HG02840 (cell line): Measurements from ENCODE around the gene C22orf15.
"Not testable (repeated sequence)": the region's sequence is repeated elsewhere in the genome, so short reads cannot be mapped to it uniquely, and the experiment has no call there.

Experiments
- ATAC-seq: cut with Tn5 transposase; IDR thresholded peaks from one replicate; pipeline ENCODE4 v1.9.1; 2021; ENCODE audit warnings: mild to moderate bottlenecking, moderate library complexity, moderate number of reproducible peaks; ENCODE audit not compliant: unreplicated experiment, low FRiP score

C22orf15 gene, protein sequence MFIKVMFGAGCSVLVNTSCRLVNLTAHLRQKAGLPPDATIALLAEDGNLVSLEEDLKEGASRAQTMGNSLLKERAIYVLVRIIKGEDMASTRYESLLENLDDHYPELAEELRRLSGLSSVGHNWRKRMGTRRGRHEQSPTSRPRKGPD

DNA sequence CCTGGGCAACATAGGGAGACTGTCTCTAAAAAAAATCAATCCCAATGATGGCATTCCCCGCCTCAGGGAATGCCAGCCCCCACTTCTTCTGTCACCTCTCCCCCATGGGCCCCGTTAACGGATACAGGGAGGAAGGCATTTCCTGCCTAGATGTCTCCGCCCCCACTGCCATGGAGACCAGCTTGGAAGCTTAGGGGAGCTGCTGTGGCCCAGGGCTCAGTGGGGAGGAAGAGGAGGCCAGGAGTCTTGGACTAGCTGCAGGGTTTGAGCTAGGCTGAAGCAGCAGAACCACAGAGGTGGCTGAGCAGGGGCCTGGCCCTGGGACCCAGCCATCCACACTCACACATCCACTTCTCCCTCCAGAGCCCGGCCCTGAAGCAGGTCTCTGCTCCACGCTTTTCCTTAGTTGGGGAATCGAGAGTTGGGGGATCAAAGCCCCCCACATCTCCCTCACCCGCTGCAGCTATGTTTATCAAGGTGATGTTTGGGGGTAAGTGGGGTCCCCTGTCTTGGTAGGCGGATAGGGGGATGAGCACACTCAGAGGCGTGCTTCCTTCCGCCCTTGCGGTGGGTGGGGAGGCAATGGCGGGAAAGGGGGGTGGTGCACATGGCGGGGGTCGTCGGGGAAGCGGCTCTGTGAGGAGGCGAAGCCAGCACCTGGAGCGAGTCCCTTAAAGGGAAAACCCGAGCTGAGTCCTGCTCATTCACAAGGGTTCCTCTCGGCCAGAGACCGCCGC lies at the start of gene C22orf15:
Gene C22orf15, plus strand, starts transcription at position 149 of the 737 bp plus-strand sequence. Its CDS starts 317 bp downstream, at position 466.
- ATAC-seq = no peak

DNA sequence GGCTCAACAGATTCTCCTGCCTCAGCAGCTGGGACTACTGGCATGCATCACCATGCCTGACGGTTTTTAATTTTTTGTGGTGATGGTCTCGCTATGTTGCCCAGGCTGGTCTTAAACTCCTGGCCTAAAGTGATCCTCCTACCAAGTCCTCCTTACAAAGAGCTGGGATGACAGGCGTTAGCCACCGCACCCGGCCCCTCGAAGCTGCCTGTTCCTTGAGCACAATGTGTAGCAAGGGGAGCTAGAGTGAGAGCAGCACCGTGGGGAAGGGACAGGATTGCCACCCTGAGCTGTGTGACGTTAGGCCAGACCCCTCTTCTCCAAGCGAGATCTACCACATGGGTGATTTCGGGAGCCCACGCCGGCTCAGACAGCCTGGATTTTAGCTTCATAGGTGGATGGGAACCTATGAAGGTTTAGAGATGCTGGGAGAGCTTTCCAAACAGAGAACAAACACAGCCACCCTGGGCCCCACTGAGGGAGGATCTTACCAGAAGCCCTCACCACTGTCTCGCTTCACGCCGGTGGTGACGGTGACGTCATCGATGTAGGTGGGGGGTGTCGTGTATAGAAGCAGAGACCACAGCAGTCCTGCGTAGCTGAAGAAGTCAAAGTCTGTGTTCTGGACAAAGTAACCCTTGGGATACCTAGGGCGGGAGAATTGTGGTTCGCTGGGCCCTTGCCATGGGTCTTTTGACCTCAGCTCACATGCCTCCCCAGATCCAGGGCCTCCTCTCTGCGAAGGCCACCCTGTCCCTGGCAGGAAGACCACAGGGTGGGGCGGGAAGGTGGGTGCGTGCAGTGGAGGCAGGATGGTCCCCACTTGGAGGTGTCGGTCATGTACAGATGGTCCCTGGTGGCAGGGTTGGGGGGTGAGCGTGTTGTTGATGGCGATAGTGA lies 48.8 kb upstream of the C22orf15 start:
- no peak for ATAC-seq

DNA sequence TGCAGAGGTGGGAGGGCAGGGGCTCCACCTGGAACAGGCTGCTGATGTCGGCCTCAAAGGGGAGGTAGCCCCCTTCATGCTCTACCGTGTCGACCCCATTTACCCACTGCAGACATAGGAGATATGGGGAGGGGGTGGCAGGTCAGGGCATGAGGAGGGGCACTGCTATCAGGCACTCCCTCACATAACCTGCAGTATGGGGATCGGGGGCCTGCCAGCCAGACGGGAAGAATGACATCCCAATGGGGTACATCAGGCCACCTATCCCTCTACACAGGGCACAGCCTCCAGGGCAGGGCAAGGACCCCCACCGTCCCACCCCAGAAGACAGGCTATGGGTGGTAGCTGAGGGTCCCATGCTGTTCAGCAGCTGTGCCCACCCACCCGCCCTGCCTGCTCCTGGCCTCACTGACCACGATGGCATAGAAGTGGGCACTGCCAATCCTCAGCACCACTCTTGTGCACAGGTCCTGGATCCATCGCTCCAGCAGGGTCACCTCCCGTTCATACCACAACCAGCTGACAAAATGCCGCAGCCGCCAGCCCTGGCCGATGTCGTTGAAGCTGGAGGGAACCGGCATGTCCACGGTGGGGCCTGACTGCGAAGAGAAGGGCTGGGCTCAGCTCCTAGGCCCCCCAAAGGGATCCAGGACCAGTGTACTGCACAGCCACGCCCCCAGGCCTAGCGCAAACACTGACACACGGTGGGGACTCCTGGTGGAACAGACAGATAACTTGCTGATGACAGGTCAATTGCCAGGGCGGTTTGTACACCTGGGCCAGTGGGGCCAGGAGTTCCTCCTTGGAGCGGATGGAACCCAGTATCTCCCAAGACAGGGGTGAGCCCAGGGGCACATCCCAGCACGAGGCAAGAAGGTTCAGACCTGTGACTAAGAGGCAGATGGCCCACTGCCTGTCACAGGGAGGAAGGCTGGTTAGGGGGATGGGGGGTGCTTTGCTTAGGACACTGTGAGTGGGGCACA lies 47.9 kb upstream of the C22orf15 start:
- ATAC-seq = no peak

DNA sequence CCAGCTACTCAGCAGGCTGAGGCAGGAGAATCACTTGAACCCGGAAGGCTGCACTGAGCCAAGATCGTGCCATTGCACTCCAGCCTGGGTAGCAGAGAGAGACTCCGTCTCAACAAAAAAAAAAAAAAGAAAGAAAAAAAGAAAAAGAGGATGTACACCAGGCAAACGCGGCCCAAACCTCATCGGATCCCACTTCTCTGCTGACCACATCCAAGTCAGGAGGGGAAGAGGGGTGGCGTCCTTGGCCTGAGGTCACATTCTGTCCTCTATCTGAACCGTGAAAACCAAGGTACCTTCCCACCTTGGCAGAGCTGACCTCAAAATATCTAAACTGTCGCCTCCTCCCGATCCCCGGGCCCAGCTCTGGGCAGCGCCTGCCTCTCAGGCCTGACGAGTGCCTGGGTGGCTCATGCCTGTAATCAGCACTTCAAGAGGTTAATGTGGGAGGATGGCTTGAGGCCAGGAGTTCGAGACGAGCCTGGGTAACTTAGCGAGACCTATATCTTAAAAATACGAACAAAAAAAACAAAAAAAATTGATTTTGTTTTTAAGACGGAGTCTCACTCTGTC lies 46.9 kb upstream of the C22orf15 start:
- ATAC-seq = no peak

DNA sequence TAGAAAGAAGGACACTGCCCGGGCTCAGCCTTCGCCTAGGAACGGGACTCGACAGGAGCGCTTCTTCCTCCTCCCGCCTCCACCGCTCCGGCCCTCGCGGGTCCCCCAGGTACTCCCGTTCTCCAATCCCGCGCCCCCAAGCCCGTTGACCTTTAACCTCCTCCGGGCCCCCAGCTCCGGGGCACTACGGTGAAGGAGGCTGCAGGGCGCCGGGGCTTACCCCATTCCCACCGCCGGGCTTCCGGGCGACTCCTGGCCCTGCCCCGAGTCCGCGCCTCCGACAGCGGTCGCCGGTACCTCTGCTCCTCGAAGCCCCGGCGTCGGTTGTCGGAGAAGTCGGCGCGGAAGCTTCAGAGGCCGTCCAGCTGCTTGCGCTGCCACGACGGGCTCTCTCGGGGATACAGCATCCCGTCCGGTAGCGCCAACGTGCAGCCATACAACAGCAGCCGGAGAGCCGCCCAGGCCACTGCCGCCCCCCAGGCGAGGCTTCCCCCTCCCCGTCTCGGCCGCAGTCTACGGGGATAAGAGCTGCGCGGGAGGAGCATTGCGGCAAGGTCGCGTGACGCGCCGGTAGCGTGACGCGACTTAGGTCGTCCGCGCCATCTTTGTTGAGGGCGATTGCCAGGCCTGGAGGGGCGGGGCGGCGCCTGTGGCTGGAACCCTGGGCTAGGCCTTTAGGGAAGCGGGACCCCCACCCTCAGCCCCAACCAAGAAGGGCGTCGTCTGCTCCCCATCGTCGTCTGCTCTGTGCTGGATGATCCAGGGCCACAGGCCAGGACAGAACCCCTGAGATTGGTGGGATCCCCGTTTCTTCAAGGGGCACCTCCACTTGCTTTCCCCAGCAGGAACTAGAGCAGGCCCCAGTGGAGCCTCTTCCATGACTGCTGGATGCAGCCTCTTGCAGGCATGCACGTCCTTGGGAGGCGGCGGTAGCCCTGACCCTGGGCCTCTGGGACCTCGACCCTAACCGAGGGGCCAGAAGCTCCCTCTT lies 45.7 kb upstream of the C22orf15 start:
- peak; percentile 74 for ATAC-seq

DNA sequence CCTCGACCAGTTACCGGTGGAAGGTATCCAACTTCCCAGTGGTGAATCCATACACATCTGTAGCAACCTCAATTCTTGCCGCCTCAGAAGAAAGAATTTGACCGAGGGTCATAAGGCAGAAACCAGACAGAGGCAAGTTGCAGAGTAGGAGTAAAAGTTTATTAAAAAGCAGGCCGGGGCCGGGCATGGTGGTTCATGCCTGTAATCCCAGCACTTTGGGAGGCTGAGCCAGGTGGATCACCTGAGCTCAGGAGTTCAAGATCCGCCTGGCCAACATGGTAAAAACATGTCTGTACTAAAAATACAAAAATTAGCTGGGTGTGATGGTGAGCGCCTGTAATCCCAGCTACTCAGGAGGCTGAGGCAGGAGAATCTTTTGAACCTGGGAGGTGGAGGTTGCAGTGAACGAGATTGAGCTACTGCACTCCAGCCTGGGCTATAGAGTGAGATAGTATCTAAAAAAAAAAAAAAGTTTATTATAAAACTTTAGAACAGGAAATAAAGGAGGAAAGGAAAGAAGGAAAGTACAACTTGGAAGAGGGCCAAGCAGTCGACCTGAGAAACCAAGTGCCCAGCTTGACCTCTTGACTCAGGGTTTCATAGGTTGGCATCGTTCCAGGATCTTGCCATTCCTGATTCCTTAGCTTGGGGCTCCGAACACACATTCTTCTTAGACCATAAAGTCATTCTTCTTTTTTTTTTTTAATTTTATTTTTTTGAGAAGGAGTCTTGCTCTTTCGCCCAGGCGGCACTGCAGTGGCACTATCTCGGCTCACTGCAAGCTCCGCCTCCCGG lies 44.2 kb upstream of the C22orf15 start:
- ATAC-seq = no peak

DNA sequence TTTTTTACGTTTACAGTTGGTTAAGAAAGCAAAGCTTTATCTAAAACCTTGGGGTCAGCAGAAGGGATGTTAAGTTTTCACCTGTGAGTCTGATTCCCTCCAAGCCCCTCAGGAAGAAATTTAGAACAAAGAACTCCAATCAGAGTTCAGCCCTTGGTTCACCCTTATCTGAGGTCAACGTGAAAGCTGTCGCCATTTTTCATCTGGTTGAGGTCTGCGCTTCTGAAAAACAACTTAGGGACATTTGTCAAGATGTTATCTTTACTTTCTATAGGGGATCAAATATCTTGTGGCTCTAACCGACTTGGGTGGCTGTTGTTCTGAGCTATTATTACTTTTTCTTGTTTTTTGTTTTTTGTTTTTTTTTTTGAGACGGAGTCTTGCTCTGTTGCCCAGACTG lies 41.9 kb upstream of the C22orf15 start:
- ATAC-seq = no peak

DNA sequence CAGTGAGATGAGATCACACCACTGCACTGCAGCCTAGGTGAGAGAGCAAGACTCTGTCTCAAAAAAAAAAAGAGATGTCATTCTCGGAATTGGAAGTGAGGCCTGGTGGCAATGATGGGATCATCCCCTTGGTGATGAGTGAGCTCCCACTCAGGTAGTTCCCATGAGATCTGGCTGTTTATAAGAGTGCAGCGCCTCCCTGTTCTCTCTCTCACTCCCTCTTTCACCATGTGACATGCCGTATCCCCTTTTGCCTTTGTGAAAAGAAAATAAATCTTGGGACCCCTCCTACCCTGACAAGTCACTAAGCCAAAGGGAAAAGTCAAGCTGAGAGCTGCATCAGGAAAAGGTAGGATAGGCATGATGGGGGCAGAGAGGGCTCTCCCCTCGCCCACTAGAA lies 40.6 kb upstream of the C22orf15 start:
- ATAC-seq = no peak

DNA sequence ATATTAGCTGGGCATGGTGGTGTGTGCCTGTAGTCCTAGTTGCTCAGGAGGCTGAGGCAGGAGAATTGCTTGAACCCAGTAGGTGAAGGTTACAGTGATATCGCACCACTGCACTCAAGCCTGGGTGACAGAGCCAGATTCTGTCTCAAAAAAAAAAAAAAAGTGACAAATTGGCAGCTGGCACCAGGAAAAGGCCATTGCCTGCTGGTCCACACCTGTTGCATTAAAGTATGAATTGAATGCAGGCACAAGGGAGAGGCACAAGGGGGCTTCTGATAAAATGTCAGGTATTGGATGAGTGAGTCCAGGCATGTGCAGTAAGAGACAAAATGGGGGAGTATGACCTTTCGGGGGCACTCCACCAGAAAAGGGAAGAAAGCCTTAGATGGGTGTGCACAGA lies 40.1 kb upstream of the C22orf15 start:
- ATAC-seq = no peak

DNA sequence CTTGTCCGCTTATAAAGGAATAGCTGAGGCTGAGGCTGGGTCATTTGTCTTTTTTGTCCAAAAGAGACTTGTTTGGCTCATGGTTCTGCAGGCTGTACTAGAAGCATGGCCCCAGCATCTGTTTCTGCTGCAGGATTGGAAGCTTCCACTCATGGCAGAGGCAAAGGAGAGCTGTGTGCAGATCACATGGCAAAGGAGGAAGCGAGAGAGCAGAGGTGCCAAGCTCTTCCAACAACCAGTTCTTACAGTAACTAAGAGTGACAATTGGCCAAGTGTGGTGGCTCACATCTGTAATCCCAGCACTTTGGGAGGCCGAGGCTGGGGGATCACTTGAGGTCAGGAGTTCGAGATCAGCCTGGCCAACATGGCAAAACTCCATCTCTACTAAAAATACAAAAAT lies 34.7 kb upstream of the C22orf15 start:
- not testable (repeated sequence) for ATAC-seq

DNA sequence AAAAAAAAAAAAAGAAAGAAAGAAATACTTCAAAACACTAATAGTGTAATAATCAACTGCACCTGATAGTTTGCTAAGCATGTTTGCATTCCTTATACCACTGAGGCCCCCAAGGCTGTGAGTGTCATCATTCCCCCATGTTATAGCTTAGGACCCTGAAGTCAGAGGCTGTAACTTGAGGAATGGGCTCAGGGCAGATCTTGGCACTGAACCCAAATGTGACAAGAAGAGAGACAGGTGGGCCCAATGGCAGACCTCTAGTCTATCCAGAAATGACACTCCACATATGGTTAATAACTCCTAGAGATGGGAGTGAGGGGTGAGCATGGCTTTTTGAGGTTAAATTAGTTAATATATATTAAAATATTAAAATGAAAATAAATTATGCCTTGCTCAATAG lies 25.1 kb upstream of the C22orf15 start:
- no peak for ATAC-seq

DNA sequence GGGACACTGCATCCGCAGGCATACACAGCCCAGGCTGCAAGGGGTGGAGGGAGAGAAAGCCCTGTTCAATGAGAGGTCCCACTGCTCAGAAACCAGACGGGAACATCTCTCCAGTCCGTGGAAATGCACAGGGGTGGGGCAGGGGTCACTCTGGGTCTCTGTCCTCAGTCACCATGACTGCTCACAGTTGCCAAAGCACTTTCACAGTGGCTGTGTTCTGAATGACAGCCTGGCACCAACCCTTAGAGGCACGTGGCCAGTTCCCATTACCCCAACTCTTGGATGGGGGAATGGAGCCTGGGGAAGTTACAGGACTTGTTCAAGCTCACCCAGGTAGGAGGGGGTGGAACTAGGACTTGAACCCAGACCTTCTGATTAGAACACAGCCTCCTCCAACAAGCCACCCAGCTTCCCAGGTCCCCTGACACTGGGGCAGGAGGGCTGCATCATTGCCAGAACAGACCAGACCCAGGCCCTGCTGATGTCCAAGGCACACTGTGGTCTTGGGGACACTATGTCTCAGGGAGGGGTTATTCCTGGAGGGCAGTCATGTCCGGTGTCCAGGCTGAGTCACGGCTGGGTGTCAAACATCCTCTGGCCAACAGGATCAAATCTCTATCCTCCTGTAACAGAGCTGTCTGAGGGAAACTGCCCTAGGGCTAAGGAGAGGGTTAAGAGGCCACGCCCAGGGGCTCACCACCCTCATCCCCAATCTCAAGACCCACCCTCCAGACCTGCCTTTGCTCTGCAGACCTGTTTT lies 20.1 kb upstream of the C22orf15 start:
- ATAC-seq = no peak

DNA sequence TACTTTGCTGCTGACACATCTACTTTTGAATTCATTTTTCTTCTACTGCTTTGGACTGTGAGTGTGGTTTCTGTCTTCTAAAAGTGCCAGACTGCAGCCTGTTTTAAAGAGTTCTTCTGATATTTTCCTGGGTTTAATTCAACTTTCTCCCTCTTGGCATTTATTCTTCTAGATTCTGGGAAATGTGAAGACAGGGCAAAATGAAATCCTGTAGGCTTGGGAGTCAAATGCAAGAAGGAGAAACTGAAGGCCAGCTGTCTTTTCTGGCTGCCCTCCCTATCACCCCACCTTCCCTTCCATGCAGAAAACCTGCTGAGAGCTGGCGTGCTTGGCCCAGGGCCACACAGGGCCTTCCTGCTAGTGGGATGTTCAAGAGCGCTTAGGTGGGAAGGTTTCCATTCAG lies 19.5 kb upstream of the C22orf15 start:
- no peak for ATAC-seq

DNA sequence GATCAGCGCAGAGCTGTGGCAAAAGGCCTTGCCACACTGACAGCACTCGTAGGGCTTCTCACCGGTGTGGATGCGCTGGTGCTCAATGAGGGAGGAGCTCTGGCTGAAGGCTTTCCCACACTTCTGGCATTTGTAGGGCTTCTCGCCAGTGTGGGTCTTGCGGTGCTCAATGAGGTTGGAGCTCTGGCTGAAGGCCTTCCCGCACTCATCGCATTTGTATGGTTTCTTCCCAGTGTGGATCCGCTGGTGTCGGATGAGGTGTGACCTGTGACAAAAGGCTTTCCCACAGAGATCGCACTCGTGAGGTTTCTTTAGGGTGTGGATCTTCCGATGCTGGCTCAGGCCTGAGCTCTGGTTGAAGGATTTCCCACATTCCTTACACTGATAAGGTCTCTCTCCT lies 18.8 kb upstream of the C22orf15 start:
- no peak for ATAC-seq

DNA sequence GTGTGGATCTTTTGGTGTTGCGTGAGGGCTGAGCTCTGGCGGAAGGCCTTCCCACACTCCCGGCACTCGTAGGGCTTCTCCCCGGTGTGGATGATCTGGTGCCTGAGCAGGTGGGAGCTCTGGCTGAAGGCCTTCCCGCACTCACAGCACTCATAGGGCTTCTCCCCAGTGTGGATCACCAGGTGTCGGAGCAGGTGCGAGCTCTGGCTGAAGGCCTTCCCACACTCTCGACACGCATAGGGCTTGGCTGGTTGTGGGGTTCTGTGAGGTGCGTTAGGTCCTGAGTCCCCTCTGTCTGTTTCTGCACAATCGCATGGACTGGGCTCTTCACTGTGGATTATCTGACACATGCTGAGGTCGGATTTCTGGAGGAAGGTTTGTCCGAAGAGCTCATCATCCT lies 18.3 kb upstream of the C22orf15 start:
- ATAC-seq = no peak

DNA sequence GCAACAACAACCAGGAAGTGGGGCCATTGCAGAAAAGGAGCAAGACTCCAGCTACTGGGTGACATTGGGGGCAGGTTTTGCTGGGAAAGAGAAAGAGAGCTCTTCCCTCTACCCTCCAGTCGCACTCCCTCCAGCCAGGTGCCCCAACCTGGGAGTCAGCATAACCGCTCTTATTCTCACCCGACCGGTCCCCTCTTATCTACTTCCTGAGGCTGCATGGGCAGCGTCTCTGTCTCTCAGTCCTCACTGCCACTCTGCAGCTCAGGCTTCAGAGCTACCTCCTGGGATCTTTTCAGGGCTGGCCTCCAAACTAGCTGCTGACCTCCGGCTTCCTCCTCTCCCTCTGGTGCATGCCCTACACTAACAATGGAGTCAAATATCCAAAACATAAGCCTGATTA lies 17.0 kb upstream of the C22orf15 start:
- ATAC-seq = no peak

DNA sequence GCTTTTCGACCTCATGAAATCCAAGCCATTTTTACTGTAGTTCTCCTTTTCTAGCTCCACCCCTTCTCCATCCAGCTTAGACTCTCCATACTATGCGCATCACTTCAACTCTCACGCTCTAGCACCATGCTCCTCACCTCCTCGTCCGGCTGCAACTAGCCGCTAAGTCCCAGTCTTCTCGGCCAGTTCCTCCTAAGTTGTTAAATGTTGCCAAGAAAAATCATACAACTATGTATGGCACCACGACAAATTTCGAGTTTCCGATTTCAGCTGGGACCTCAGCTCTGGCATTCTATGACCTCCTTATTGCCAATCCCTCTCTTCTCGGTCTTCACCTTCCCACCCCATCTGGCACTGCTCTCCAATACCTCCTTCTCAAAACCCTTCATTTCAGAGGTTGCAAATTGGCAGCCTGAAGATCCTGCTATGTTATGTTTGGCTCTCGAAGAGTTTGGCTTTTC lies 12.9 kb upstream of the C22orf15 start:
- ATAC-seq = no peak
